Measurements from ENCODE around the gene SRI. TPM values are rescaled to one million over a fixed set of nuclear protein-coding genes. Genes with fewer than 3 reads are reported as not detected.

SRI gene
- total RNA-seq, 4 donors from 2014 or later, result 40.3 to 55.5 (median 47.3) TPM

GRCh38 chr7:88216276-88216675 lies 3.6 kb downstream of the SRI start:
- intact Hi-C loops (cut with DNase I), result no loop called here
- Histone ChIP-seq H3K27ac (replicated peaks in 1 of 4) (no peak overlapping the region), H3K9me3 (no peaks in the 10 kb centered on the region), H3K4me1 (peaks cover 8 to 30% (median 21%) of the 10 kb centered on the region in 4 donors), H3K27me3 (no peaks in the 10 kb centered on the region), H3K36me3 (peaks cover 3 to 56% (median 36%) of the 10 kb centered on the region in 4 donors), H3K4me3 (no peak overlapping the region)
- no peak for TF ChIP-seq POLR2A (IDR thresholded peaks at IDR 0.05; ENCODE audit: low read depth)
- TF ChIP-seq POLR2AphosphoS5 (IDR thresholded peaks at IDR 0.05), result no peak
- no peak for TF ChIP-seq CTCF (IDR thresholded peaks at IDR 0.05)
- TF ChIP-seq EP300 (IDR thresholded peaks at IDR 0.05), result no peak
- no peak for DNase-seq (ENCODE audit: extremely low spot score)

- H3K4me3 ChIP-seq, result no peak overlapping the region
- H3K27ac ChIP-seq (replicated peaks in 1 of 4), result no peak overlapping the region
- no peaks in the 10 kb centered on the region for H3K27me3 ChIP-seq
- TF ChIP-seq POLR2AphosphoS5 (IDR thresholded peaks at IDR 0.05), result no peak
- TF ChIP-seq POLR2A (IDR thresholded peaks at IDR 0.05; ENCODE audit: low read depth), result no peak
- no peak for TF ChIP-seq CTCF (IDR thresholded peaks at IDR 0.05)
- TF ChIP-seq EP300 (IDR thresholded peaks at IDR 0.05), result no peak
- H3K9me3 ChIP-seq, result no peaks in the 10 kb centered on the region
- 74% methylated on average over 2 of the region's 2 CpGs for WGBS
- H3K36me3 ChIP-seq, result peaks cover 7 to 66% (median 40%) of the 10 kb centered on the region in 4 donors
- intact Hi-C loops (cut with DNase I), result no loop called here
- no peak for DNase-seq (ENCODE audit: extremely low spot score)
- H3K4me1 ChIP-seq, result peaks cover 8 to 21% (median 18%) of the 10 kb centered on the region in 4 donors
These were observed 4.5 kb downstream of the SRI start for GRCh38 chr7:88215295-88215694.

- H3K27me3 ChIP-seq, result no peaks in the 10 kb centered on the region
- peaks cover 8 to 21% (median 18%) of the 10 kb centered on the region in 4 donors for H3K4me1 ChIP-seq
- no peak overlapping the region for H3K27ac ChIP-seq (replicated peaks in 1 of 4)
- WGBS, result 95% methylated on average over 2 of the region's 2 CpGs
- intact Hi-C loops (cut with DNase I), result no loop called here
- H3K4me3 ChIP-seq, result no peak overlapping the region
- DNase-seq (ENCODE audit: extremely low spot score), result no peak
- H3K9me3 ChIP-seq, result no peaks in the 10 kb centered on the region
- no peak for TF ChIP-seq POLR2A (IDR thresholded peaks at IDR 0.05; ENCODE audit: low read depth)
- no peak for TF ChIP-seq EP300 (IDR thresholded peaks at IDR 0.05)
- H3K36me3 ChIP-seq, result peaks cover 11 to 74% (median 47%) of the 10 kb centered on the region in 4 donors
These were observed 5.4 kb downstream of the SRI start for GRCh38 chr7:88214456-88214855.

GRCh38 chr7:88212918-88213317 lies 6.9 kb downstream of the SRI start:
- 100% methylated on average over 1 of the region's 1 CpG for WGBS
- Histone ChIP-seq H3K27me3 (no peaks in the 10 kb centered on the region), H3K4me3 (no peak overlapping the region), H3K27ac (replicated peaks in 1 of 4) (no peak overlapping the region), H3K36me3 (peaks cover 25 to 90% (median 62%) of the 10 kb centered on the region in 4 donors), H3K4me1 (peaks cover 0 to 8% (median 4%) of the 10 kb centered on the region in 4 donors), H3K9me3 (no peaks in the 10 kb centered on the region)
- no peak for TF ChIP-seq EP300 (IDR thresholded peaks at IDR 0.05)
- no peak for TF ChIP-seq CTCF (IDR thresholded peaks at IDR 0.05)
- no peak for TF ChIP-seq POLR2A (IDR thresholded peaks at IDR 0.05; ENCODE audit: low read depth)
- TF ChIP-seq POLR2AphosphoS5 (IDR thresholded peaks at IDR 0.05), result no peak
- intact Hi-C loops (cut with DNase I), result no loop called here
- no peak for DNase-seq (ENCODE audit: extremely low spot score)

- Histone ChIP-seq H3K36me3 (peaks cover 34 to 98% (median 81%) of the 10 kb centered on the region in 4 donors), H3K27me3 (no peaks in the 10 kb centered on the region)
- intact Hi-C loops (cut with DNase I), result no loop called here
These were observed 11.3 kb downstream of the SRI start for GRCh38 chr7:88208521-88208920.

More at GRCh38 chr7:88208521-88208920, 11.3 kb downstream of the SRI start:
- no peaks in the 10 kb centered on the region for H3K4me1 ChIP-seq
- TF ChIP-seq POLR2AphosphoS5 (IDR thresholded peaks at IDR 0.05) (no peak), EP300 (IDR thresholded peaks at IDR 0.05) (no peak), POLR2A (IDR thresholded peaks at IDR 0.05; ENCODE audit: low read depth) (no peak), CTCF (IDR thresholded peaks at IDR 0.05) (no peak)
- no peaks in the 10 kb centered on the region for H3K9me3 ChIP-seq
- no peak overlapping the region for H3K4me3 ChIP-seq
- no peak overlapping the region for H3K27ac ChIP-seq (replicated peaks in 1 of 4)
- no peak for DNase-seq (ENCODE audit: extremely low spot score)
- WGBS, result 99% methylated on average over 3 of the region's 3 CpGs

Data from esophagus muscularis mucosa (tissue), 4 donors.